CD4-positive, alpha-beta T cell treated with Interleukin-6 at 100 ng/mL for 8 hours (primary cell): ENCODE results near the gene ERAS.
"Not testable (repeated sequence)": the region's sequence is repeated elsewhere in the genome, so short reads cannot be mapped to it uniquely, and the experiment has no call there.

ENCODE experiments used
- DNase-seq: peaks from one replicate; pipeline ENCODE4 v3.0.0-alpha.2; 2020; ENCODE audit warnings: mixed read lengths, low spot score

The ERAS gene

GRCh38 chrX:48833542-48834138 is 7.3 kb downstream of the ERAS start:
- no peak for DNase-seq

- no peak for DNase-seq
These were observed 8.0 kb downstream of the ERAS start for GRCh38 chrX:48834383-48834709.

GRCh38 chrX:48835524-48836329 is 9.4 kb downstream of the ERAS start, which contains the start of gene PCSK1N:
Gene PCSK1N, minus strand, starts transcription at chrX:48835610. Its CDS starts 78 bp downstream, at chrX:48835532.
- DNase-seq, result peak; percentile 24

GRCh38 chrX:48839686-48840085 is 13.4 kb downstream of the ERAS start:
- no peak for DNase-seq

GRCh38 chrX:48848847-48849246 is 22.5 kb downstream of the ERAS start:
- DNase-seq, result no peak

- DNase-seq, result no peak
These were observed 26.5 kb downstream of the ERAS start for GRCh38 chrX:48852857-48853256.

GRCh38 chrX:48853494-48853893 is 27.2 kb downstream of the ERAS start:
- not testable (repeated sequence) for DNase-seq

- DNase-seq, result not testable (repeated sequence)
These were observed 27.9 kb downstream of the ERAS start for GRCh38 chrX:48854121-48854804.

GRCh38 chrX:48854898-48855297 is 28.6 kb downstream of the ERAS start:
- DNase-seq, result no peak

GRCh38 chrX:48864210-48864609 is 37.9 kb downstream of the ERAS start:
- no peak for DNase-seq

GRCh38 chrX:48872017-48872416 is 45.7 kb downstream of the ERAS start:
- DNase-seq, result not testable (repeated sequence)

- DNase-seq, result not testable (repeated sequence)
These were observed 50.6 kb downstream of the ERAS start for GRCh38 chrX:48876944-48877343.
